SK-N-SH (cell line): ENCODE results near the gene CCDC122. TPM values are rescaled to one million over a fixed set of nuclear protein-coding genes. Genes with fewer than 3 reads are reported as not detected.

ENCODE experiments used
- CTCF ChIA-PET: fragments of 300-600, 350-600 bp; formaldehyde crosslinking; extraction: SDS; loops from one replicate; lab custom pipeline; 2021; lab: Yijun Ruan, JAX
- POLR2A ChIA-PET: fragments of 350-600 bp; sonication (Branson Sonifier 250); formaldehyde crosslinking; extraction: SDS; loops from one replicate; lab custom pipeline; 2020; ENCODE audit warnings: antibody characterized with exemption, inconsistent platforms; lab: Yijun Ruan, JAX
- DNase-seq: peaks from one replicate; pipeline ENCODE4 v3.0.0; 2012
- H2AFZ ChIP-seq: fragments of 200-600 bp; sonication (generic); 2 replicates; pipeline ENCODE4 v1.8.1; 2016; ENCODE audit warnings: antibody characterized with exemption, mild to moderate bottlenecking, low read depth
- H3F3A ChIP-seq: fragments of 200-600 bp; sonication (generic); replicated peaks from 2 replicates; pipeline ENCODE3; 2016; ENCODE audit warnings: antibody characterized with exemption, mild to moderate bottlenecking; ENCODE audit not compliant: insufficient read depth
- H3K27ac ChIP-seq, 2 experiments: fragments of 200-500 bp in 1 of 2; fragments of 200-600 bp in 1 of 2; sonication (Bioruptor generic) in 1 of 2; sonication (generic), shearing (Covaris generic) in 1 of 2; 2 replicates each; pipeline versions ENCODE4 v1.5.1 to v1.6.1; 2014 to 2016; ENCODE audit warnings: low read depth in 2 of 2, inconsistent platforms in 1 of 2, low read length in 1 of 2, mild to moderate bottlenecking in 1 of 2, mixed read lengths in 1 of 2
- H3K27me3 ChIP-seq: fragments of 200-600 bp; sonication (generic), shearing (Covaris generic); 2 replicates; pipeline ENCODE4 v1.6.1; 2016; ENCODE audit warnings: mixed run types; ENCODE audit not compliant: insufficient read depth
- H3K36me3 ChIP-seq, 2 experiments: fragments of 200-500 bp in 1 of 2; fragments of 200-600 bp in 1 of 2; sonication (Bioruptor generic) in 1 of 2; sonication (generic) in 1 of 2; replicated peaks in 1 of 2; 2 replicates each; pipeline versions ENCODE3 to v1.5.1; 2014 to 2016; ENCODE audit warnings: low read length in 1 of 2, mild to moderate bottlenecking in 1 of 2; ENCODE audit not compliant: insufficient read depth in 2 of 2, control insufficient read depth in 1 of 2
- H3K4me1 ChIP-seq, 2 experiments: fragments of 200-500 bp in 1 of 2; fragments of 200-600 bp in 1 of 2; sonication (Bioruptor generic) in 1 of 2; sonication (generic), shearing (Covaris generic) in 1 of 2; 2 replicates each; pipeline versions ENCODE4 v1.5.1 to v1.6.1; 2014 to 2016; ENCODE audit warnings: low read depth in 1 of 2, low read length in 1 of 2, mixed run types in 1 of 2; ENCODE audit not compliant: insufficient read depth in 2 of 2, control insufficient read depth in 1 of 2
- H3K4me2 ChIP-seq: fragments of 200-600 bp; sonication (generic), shearing (Covaris generic); 2 replicates; pipeline ENCODE4 v1.6.1; 2017; ENCODE audit warnings: mixed run types
- H3K4me3 ChIP-seq, 2 experiments: fragments of 200-500 bp in 1 of 2; fragments of 200-600 bp in 1 of 2; sonication (Bioruptor generic) in 1 of 2; sonication (generic), shearing (Covaris generic) in 1 of 2; 2 replicates each; pipeline versions ENCODE4 v1.5.1 to v1.8.1; 2014 to 2016; ENCODE audit warnings: low read depth in 2 of 2, inconsistent platforms in 1 of 2, low read length in 1 of 2, mild to moderate bottlenecking in 1 of 2, mixed read lengths in 1 of 2, moderate library complexity in 1 of 2
- H3K79me2 ChIP-seq: fragments of 200-600 bp; sonication (generic); 2 replicates; pipeline ENCODE4 v1.8.1; 2017; ENCODE audit warnings: mild to moderate bottlenecking; ENCODE audit not compliant: insufficient read depth
- H3K9ac ChIP-seq: fragments of 200-600 bp; sonication (generic); 2 replicates; pipeline ENCODE4 v1.6.1; 2017; ENCODE audit warnings: mixed run types
- H3K9me2 ChIP-seq: fragments of 200-600 bp; sonication (generic); 2 replicates; pipeline ENCODE4 v1.6.1; 2017; ENCODE audit warnings: mixed run types
- H3K9me3 ChIP-seq: fragments of 200-600 bp; sonication (generic); 2 replicates; pipeline ENCODE4 v1.6.1; 2017; ENCODE audit warnings: mixed run types, mild to moderate bottlenecking, moderate library complexity
- H4K20me1 ChIP-seq: fragments of 200-600 bp; sonication (generic); 2 replicates; pipeline ENCODE4 v1.6.1; 2017; ENCODE audit warnings: mild to moderate bottlenecking, mixed run types; ENCODE audit not compliant: insufficient read depth
- CHD2 ChIP-seq: fragments of 150-350 bp; IDR thresholded peaks from 2 replicates; pipeline ENCODE4 v1.6.1; 2018; ENCODE audit warnings: low read length; ENCODE audit not compliant: partially characterized antibody
- CTCF ChIP-seq: fragments of 200-600 bp; sonication (generic); IDR thresholded peaks from 2 replicates; pipeline ENCODE4 v1.6.1; 2017; ENCODE audit warnings: antibody characterized with exemption, mild to moderate bottlenecking, moderate library complexity
- ELF1 ChIP-seq: IDR thresholded peaks from 2 replicates; pipeline ENCODE4 v1.4.0; 2012
- EP300 ChIP-seq, 2 experiments: IDR thresholded peaks; 2 replicates each; pipeline versions ENCODE4 v1.4.0 to v1.6.1; 2012; ENCODE audit warnings: borderline replicate concordance in 1 of 2, low read depth in 1 of 2, low read length in 1 of 2
- EZH2phosphoT487 ChIP-seq: fragments of 200-600 bp; sonication (generic); IDR thresholded peaks from 2 replicates; pipeline ENCODE4 v1.6.1; 2017; ENCODE audit warnings: low read depth, mixed run types, mild to moderate bottlenecking, antibody characterized with exemption, moderate library complexity, borderline replicate concordance
- FOSL2 ChIP-seq: IDR thresholded peaks from 2 replicates; pipeline ENCODE4 v1.4.0; 2012; ENCODE audit warnings: low read depth, mild to moderate bottlenecking, moderate library complexity, borderline replicate concordance
- FOXJ3 ChIP-seq: sonication (generic); formaldehyde crosslinking; IDR thresholded peaks from 2 replicates; pipeline ENCODE4 v1.5.1; 2020; ENCODE audit warnings: mild to moderate bottlenecking, missing genetic modification reagents
- IRF3 ChIP-seq: fragments of 150-350 bp; IDR thresholded peaks from 2 replicates; pipeline ENCODE4 v1.6.1; 2016; ENCODE audit warnings: mild to moderate bottlenecking, low read depth, low read length
- MEF2A ChIP-seq: IDR thresholded peaks from 2 replicates; pipeline ENCODE4 v1.4.0; 2012; ENCODE audit warnings: low read depth, borderline replicate concordance
- NFIC ChIP-seq: IDR thresholded peaks from 2 replicates; pipeline ENCODE4 v1.4.0; 2012; ENCODE audit warnings: borderline replicate concordance
- POLR2AphosphoS5 ChIP-seq: IDR thresholded peaks from 2 replicates; pipeline ENCODE4 v1.6.1; 2012; ENCODE audit warnings: low read depth, low read length
- RAD21 ChIP-seq: IDR thresholded peaks from 2 replicates; pipeline ENCODE4 v1.6.1; 2012; ENCODE audit warnings: mild to moderate bottlenecking, low read length
- RCOR1 ChIP-seq: fragments of 150-350 bp; IDR thresholded peaks from 2 replicates; pipeline ENCODE4 v1.6.1; 2017; ENCODE audit warnings: antibody characterized with exemption, low read length
- REST ChIP-seq: IDR thresholded peaks from 2 replicates; pipeline ENCODE4 v1.6.1; 2012; ENCODE audit warnings: mild to moderate bottlenecking, low read depth, low read length, moderate library complexity
- SIN3A ChIP-seq: IDR thresholded peaks from 2 replicates; pipeline ENCODE4 v1.6.1; 2012; ENCODE audit warnings: low read depth, mild to moderate bottlenecking, low read length, moderate library complexity, borderline replicate concordance
- TCF12 ChIP-seq: IDR thresholded peaks from 2 replicates; pipeline ENCODE4 v1.4.0; 2012
- USF1 ChIP-seq: IDR thresholded peaks from 2 replicates; pipeline ENCODE4 v1.4.0; 2012; ENCODE audit warnings: low read depth, borderline replicate concordance
- YY1 ChIP-seq: IDR thresholded peaks from 2 replicates; pipeline ENCODE4 v1.4.0; 2012; ENCODE audit warnings: low read depth, mild to moderate bottlenecking
- ZBTB33 ChIP-seq: IDR thresholded peaks from 2 replicates; pipeline ENCODE4 v1.4.0; 2012; ENCODE audit warnings: low read depth, borderline replicate concordance
- WGBS: methylation state at CpG from one replicate; pipeline ENCODE4 v1.1.6; 2017; ENCODE audit warnings: low lambda C conversion rate; 5-methylcytosine and 5-hydroxymethylcytosine counted together
- polyA plus RNA-seq, 3 experiments: library from polyadenylated mRNA; depleted of rRNA; stranded (reverse); fragments of >200 nt; gene quantifications; 2 replicates each; pipeline ENCODE4 v1.2.3, GENCODE V29; 2012

CCDC122 gene
- polyA plus RNA-seq, 1 of the 3 experiments (the other 2 are of a cell fraction) = 1.4 TPM

- Histone ChIP-seq H3K79me2 (no peaks in the 10 kb centered on the region), H4K20me1 (no peaks in the 10 kb centered on the region), H3F3A (peaks cover 10% of the 10 kb centered on the region), H3K36me3 (no peaks in the 10 kb centered on the region), H3K9me2 (no peaks in the 10 kb centered on the region), H3K27me3 (no peaks in the 10 kb centered on the region), H3K9me3 (no peaks in the 10 kb centered on the region), H3K27ac (peak overlapping the region in 1 of 2 experiments; percentile 51; a peak in 2 of 4 replicates), H2AFZ (no peak overlapping the region), H3K4me3 (no peak overlapping the region), H3K9ac (no peak overlapping the region), H3K4me2 (no peak overlapping the region), H3K4me1 (peaks cover 4 to 7% of the 10 kb centered on the region in 2 experiments; a peak in 3 of 4 replicates)
- TF ChIP-seq FOSL2 (no peak), EP300 (IDR thresholded peaks at IDR 0.05; ENCODE audit: borderline replicate concordance in 1 of 2, low read depth in 1 of 2, low read length in 1 of 2) (no peak), CHD2 (no peak), ZBTB33 (no peak), POLR2AphosphoS5 (no peak), USF1 (no peak), SIN3A (no peak), RCOR1 (no peak), MEF2A (no peak), CTCF (no peak), REST (no peak), IRF3 (no peak), FOXJ3 (CRISPR knock-in tag) (no peak), EZH2phosphoT487 (no peak), TCF12 (no peak), RAD21 (no peak), YY1 (no peak), ELF1 (no peak), NFIC (no peak)
- WGBS = 82% methylated on average over 4 of the region's 6 CpGs
- ChIA-PET CTCF (interaction anchor here (1.2 to 3.9 kb wide), 12 partner anchors 10 to 1215 kb away, joined by 3 to 50 read pairs (median 9); no protein-coding TSS in a partner anchor), POLR2A (no interaction called here)
- no peak for DNase-seq
These were observed 73.8 kb downstream of the CCDC122 start for GRCh38 chr13:43805681-43806128.
